CD8-positive, alpha-beta memory T cell (primary cell): ENCODE measurements around the gene SORCS3. TPM values are rescaled to one million over a fixed set of nuclear protein-coding genes. Genes with fewer than 3 reads are reported as not detected.

Source experiments
- CTCF ChIA-PET: fragments of 350-600 bp; sonication (Branson Sonifier 250); formaldehyde crosslinking; loops from one replicate; lab custom pipeline; 2021; ENCODE audit warnings: antibody characterized with exemption; lab: Charles Lee
- POLR2A ChIA-PET: fragments of 350-600 bp; sonication (Branson Sonifier 250); formaldehyde crosslinking; loops from one replicate; lab custom pipeline; 2021; ENCODE audit warnings: antibody characterized with exemption; lab: Charles Lee
- DNase-seq, 5 donors: peaks; one replicate each; pipeline versions ENCODE4 v3.0.0 to v3.0.0-alpha.2; 2020 to 2022; ENCODE audit warnings: mixed read lengths in 1 of 5
- H3K27ac ChIP-seq: one replicate; pipeline ENCODE4 v1.7.0; 2013; ENCODE audit warnings: low read depth, mild to moderate bottlenecking, low read length, moderate library complexity
- H3K27me3 ChIP-seq: 2 replicates; pipeline ENCODE4 v1.7.0; 2013; ENCODE audit warnings: low read length, mild to moderate bottlenecking; ENCODE audit not compliant: insufficient read depth, poor library complexity, severe bottlenecking
- H3K36me3 ChIP-seq: 2 replicates; pipeline ENCODE4 v1.7.0; 2013; ENCODE audit warnings: mild to moderate bottlenecking, low read length, moderate library complexity; ENCODE audit not compliant: insufficient read depth
- H3K4me1 ChIP-seq: 2 replicates; pipeline ENCODE4 v1.7.0; 2013; ENCODE audit warnings: mild to moderate bottlenecking, low read length, moderate library complexity; ENCODE audit not compliant: insufficient read depth
- H3K4me3 ChIP-seq: 2 replicates; pipeline ENCODE4 v1.7.0; 2013; ENCODE audit warnings: mild to moderate bottlenecking, low read length
- H3K9me3 ChIP-seq: 2 replicates; pipeline ENCODE4 v1.7.0; 2013; ENCODE audit warnings: mild to moderate bottlenecking, low read length
- H3K27ac Mint-ChIP-seq, 8 donors: one replicate each; pipeline ENCODE4 v1.8.0; 2020 to 2021; ENCODE audit warnings: mixed read lengths in 8 of 8, mild to moderate bottlenecking in 6 of 8, inconsistent platforms in 3 of 8, moderate library complexity in 3 of 8
- H3K27me3 Mint-ChIP-seq, 2 donors: one replicate each; pipeline ENCODE4 v1.8.0; 2020 to 2021; ENCODE audit warnings: mixed read lengths in 2 of 2, mild to moderate bottlenecking in 1 of 2, moderate library complexity in 1 of 2
- H3K36me3 Mint-ChIP-seq, 3 donors: one replicate each; pipeline ENCODE4 v1.8.0; 2020 to 2021; ENCODE audit warnings: mixed read lengths in 3 of 3, inconsistent platforms in 1 of 3, mild to moderate bottlenecking in 1 of 3
- H3K4me1 Mint-ChIP-seq, 3 donors: one replicate each; pipeline ENCODE4 v1.8.0; 2020 to 2021; ENCODE audit warnings: mixed read lengths in 3 of 3, inconsistent platforms in 1 of 3, mild to moderate bottlenecking in 1 of 3
- H3K4me3 Mint-ChIP-seq, 7 donors: one replicate each; pipeline ENCODE4 v1.8.0; 2020 to 2021; ENCODE audit warnings: mixed read lengths in 7 of 7, mild to moderate bottlenecking in 6 of 7, moderate library complexity in 4 of 7, inconsistent platforms in 2 of 7
- H3K9me3 Mint-ChIP-seq, 5 donors: one replicate each; pipeline ENCODE4 v1.8.0; 2020 to 2022; ENCODE audit warnings: mixed read lengths in 5 of 5, mild to moderate bottlenecking in 3 of 5, moderate library complexity in 2 of 5, inconsistent platforms in 1 of 5
- polyA plus RNA-seq: library from polyadenylated mRNA; unstranded; fragments of 300-500 nt; fragmentation: Illumina TruSeq; gene quantifications from one replicate; pipeline ENCODE4 v1.2.3, GENCODE V29; 2021
- total RNA-seq, 2 experiments: library from RNA; stranded (reverse); gene quantifications; one replicate each; pipeline ENCODE4 v1.2.3, GENCODE V29; 2021

SORCS3 gene
- total and polyA plus RNA-seq, 3 experiments from 2014 or later: not detected

DNA sequence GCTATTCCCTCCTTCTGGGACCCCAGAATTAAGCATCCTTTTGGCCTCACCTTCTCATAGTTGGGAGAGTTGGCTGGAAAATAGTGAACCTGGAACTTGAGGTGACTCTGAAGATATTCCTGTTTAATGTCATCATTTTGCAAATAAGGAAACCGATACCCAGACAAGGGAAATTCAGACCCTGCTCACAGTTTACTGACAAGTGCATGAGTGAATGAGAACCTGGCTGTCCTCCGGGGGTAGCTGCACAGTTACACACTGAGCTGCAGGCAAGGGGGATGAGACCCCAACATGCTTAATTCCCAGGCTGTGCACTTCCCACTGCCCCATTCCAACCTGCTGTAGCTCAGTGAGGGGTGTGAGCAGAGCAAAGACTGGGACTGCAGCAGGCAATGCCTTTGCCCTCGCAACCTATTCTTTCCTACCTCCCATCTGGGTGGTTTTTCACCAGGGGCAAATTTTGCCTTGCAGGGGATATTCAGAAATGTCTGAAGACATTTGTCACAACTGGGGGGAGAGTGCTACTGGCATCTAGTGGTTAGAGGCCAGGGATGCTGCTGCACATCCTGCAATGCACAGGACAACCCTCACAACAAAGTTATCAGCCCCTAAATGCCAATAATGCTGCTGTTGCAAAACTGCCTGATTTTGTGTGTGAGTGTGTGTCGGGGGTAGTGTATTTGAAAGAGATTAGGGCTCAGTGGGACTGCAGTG, 136.2 kb downstream of the SORCS3 start:
- H3K36me3 Mint-ChIP-seq: peaks cover 0 to 1% (median 0%) of the 10 kb centered on the region in 3 donors
- ChIA-PET CTCF (no interaction called here), POLR2A (no interaction called here)
- no peak overlapping the region for H3K4me3 Mint-ChIP-seq
- no peaks in the 10 kb centered on the region for H3K36me3 ChIP-seq
- no peaks in the 10 kb centered on the region for H3K9me3 ChIP-seq
- peaks cover 0 to 3% (median 0%) of the 10 kb centered on the region in 5 donors for H3K9me3 Mint-ChIP-seq
- H3K27ac Mint-ChIP-seq: no peak overlapping the region
- no peak overlapping the region for H3K4me3 ChIP-seq
- H3K27me3 ChIP-seq: no peaks in the 10 kb centered on the region
- DNase-seq: no peak
- H3K27me3 Mint-ChIP-seq: peaks cover 7 to 10% of the 10 kb centered on the region in 2 donors
- H3K27ac ChIP-seq: no peak overlapping the region
- no peaks in the 10 kb centered on the region for H3K4me1 ChIP-seq
- no peaks in the 10 kb centered on the region for H3K4me1 Mint-ChIP-seq

DNA sequence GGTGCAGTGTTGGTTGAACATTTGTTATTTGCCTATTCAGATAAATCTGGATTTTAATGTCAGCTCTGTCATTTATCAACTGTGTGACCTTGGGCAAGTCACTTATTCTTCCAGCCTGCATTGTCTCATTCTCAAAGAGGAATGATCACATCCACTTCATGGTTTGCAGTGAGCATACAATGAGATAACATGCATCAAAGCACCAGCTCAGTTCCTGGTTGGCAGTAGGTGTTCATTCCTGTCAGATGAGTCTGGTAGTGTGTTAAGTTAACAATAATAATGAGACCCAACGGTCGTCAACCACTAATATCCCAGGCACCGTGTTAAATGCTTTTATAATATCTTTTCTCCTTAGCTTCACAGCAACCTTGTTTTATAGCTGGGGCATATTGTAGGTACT, 137.3 kb downstream of the SORCS3 start:
- no peak for DNase-seq
- H3K4me3 Mint-ChIP-seq: no peak overlapping the region
- Histone ChIP-seq H3K4me1 (no peaks in the 10 kb centered on the region), H3K27me3 (no peaks in the 10 kb centered on the region), H3K36me3 (no peaks in the 10 kb centered on the region), H3K9me3 (no peaks in the 10 kb centered on the region), H3K27ac (no peak overlapping the region), H3K4me3 (no peak overlapping the region)
- ChIA-PET CTCF (no interaction called here), POLR2A (no interaction called here)
- H3K27ac Mint-ChIP-seq: no peak overlapping the region
- peaks cover 1 to 11% of the 10 kb centered on the region in 2 donors for H3K27me3 Mint-ChIP-seq
- H3K36me3 Mint-ChIP-seq: peaks cover 0 to 1% (median 0%) of the 10 kb centered on the region in 3 donors
- peaks cover 0 to 3% (median 0%) of the 10 kb centered on the region in 5 donors for H3K9me3 Mint-ChIP-seq
- no peaks in the 10 kb centered on the region for H3K4me1 Mint-ChIP-seq

DNA sequence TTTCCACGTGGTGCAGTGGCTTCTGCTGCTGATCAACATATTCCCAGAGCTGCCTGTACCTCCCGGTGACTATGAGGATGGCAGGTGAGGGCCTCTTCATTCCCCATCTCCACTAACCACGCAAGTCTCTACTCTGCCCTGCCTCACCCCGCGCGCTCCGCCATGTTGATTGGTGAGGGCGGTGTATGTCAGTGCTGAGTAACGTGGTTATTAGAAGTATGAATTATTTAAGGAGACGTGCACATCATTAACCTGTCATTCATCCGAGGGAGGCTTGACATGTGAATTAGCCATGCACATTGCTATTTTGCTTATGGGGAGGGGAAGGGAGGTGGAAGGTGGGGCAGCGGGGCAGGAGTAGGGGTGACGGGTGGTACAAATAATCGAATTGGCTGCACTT, 138.6 kb downstream of the SORCS3 start:
- Histone ChIP-seq H3K9me3 (no peaks in the 10 kb centered on the region), H3K27ac (no peak overlapping the region), H3K36me3 (no peaks in the 10 kb centered on the region), H3K27me3 (no peaks in the 10 kb centered on the region), H3K4me1 (no peaks in the 10 kb centered on the region), H3K4me3 (no peak overlapping the region)
- ChIA-PET CTCF (no interaction called here), POLR2A (no interaction called here)
- no peak overlapping the region for H3K4me3 Mint-ChIP-seq
- H3K36me3 Mint-ChIP-seq: no peaks in the 10 kb centered on the region
- H3K4me1 Mint-ChIP-seq: no peaks in the 10 kb centered on the region
- H3K27me3 Mint-ChIP-seq: peaks cover 0 to 10% of the 10 kb centered on the region in 2 donors
- H3K27ac Mint-ChIP-seq: no peak overlapping the region
- DNase-seq: no peak
- H3K9me3 Mint-ChIP-seq: peaks cover 0 to 3% (median 0%) of the 10 kb centered on the region in 5 donors

DNA sequence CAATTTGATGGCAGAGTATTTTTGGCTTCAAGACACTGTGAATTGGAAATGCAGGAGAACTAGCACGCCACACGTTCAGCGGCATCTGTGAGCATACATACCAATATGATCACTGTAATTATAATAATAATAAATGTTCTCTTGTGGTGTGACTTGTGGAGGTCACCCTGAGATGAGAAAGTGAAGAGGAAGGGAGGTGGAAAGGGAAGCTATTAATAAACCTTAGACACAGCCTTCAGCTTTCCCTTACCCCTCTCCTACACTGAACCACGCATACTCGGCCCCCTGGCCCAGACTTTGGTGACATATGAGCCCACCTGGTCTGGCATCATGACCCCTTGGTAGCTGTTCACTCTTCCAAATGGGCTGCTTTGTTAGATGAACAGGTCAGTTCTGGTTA, 139.1 kb downstream of the SORCS3 start:
- no peak overlapping the region for H3K4me3 Mint-ChIP-seq
- no peaks in the 10 kb centered on the region for H3K27me3 ChIP-seq
- POLR2A ChIA-PET: no interaction called here

DNA sequence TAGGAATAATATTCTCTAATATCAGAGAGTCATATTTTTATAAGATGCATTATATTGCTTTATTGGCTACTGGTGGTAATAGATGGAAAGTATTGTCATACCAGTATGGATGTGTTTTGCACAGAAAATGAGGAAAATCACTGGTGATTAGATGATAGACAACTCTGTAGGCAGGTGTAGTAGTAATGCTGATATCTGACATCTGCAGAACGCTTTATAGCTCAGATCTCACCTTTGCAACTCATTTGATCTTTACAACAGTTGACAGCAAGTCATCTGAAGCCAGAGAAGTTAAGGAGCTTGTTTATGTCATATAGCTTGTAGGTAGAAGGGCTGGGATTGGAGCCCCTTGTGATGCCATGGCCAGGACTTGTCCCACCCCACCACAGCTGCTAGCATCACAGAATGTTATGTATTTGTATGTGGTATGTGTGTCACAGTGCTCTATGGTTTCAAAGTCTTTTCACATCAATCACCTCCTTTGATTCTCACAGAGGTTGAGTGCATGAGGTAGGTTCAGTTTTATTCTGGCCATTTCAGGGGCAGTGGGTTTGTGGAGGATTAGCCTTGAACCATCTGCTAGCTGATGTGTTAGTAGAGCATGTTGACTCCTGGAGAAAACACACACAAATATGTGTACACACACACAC, 140.0 kb downstream of the SORCS3 start:
- Mint-ChIP-seq H3K27me3 (peaks cover 0 to 10% of the 10 kb centered on the region in 2 donors), H3K4me3 (no peak overlapping the region)
- CTCF ChIA-PET: no interaction called here

More for the DNA sequence above, 139.1 kb downstream of the SORCS3 start:
- no peak overlapping the region for H3K27ac Mint-ChIP-seq
- CTCF ChIA-PET: no interaction called here
- Histone ChIP-seq H3K36me3 (no peaks in the 10 kb centered on the region), H3K27ac (no peak overlapping the region), H3K4me1 (no peaks in the 10 kb centered on the region), H3K9me3 (no peaks in the 10 kb centered on the region), H3K4me3 (no peak overlapping the region)
- H3K27me3 Mint-ChIP-seq: peaks cover 0 to 10% of the 10 kb centered on the region in 2 donors
- no peaks in the 10 kb centered on the region for H3K4me1 Mint-ChIP-seq
- no peak for DNase-seq
- peaks cover 0 to 3% (median 0%) of the 10 kb centered on the region in 5 donors for H3K9me3 Mint-ChIP-seq
- no peaks in the 10 kb centered on the region for H3K36me3 Mint-ChIP-seq

DNA sequence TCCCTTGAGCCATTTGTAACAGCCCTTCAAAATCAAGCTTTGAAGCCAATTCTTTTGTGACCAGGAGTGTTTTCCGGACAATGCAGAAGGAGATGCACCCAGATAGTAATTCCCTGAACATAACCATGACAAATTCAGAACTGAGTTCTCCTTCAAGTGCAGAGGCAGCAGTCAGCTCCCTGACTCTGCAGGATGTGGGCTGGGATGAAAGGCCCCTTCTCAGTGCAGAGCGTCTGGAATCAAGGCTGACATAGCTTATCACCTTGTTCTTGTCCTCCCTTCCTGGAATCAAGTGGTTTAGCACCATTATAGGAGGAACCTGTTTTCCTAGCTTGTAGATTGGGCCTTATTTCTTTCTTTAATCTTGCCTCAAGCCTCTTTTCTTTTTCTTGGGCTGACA, 143.4 kb downstream of the SORCS3 start:
- H3K36me3 Mint-ChIP-seq: no peaks in the 10 kb centered on the region
- POLR2A ChIA-PET: no interaction called here
- H3K36me3 ChIP-seq: no peaks in the 10 kb centered on the region
- peaks cover 0 to 6% of the 10 kb centered on the region in 2 donors for H3K27me3 Mint-ChIP-seq
- no peaks in the 10 kb centered on the region for H3K27me3 ChIP-seq
- H3K4me1 Mint-ChIP-seq: no peaks in the 10 kb centered on the region
- no peaks in the 10 kb centered on the region for H3K4me1 ChIP-seq
- peaks cover 2 to 8% (median 3%) of the 10 kb centered on the region in 5 donors for H3K9me3 Mint-ChIP-seq
- CTCF ChIA-PET: no interaction called here
- no peak overlapping the region for H3K4me3 ChIP-seq
- H3K27ac Mint-ChIP-seq: no peak overlapping the region
- no peaks in the 10 kb centered on the region for H3K9me3 ChIP-seq
- no peak overlapping the region for H3K27ac ChIP-seq
- no peak overlapping the region for H3K4me3 Mint-ChIP-seq
- no peak for DNase-seq

More for the DNA sequence above, 140.0 kb downstream of the SORCS3 start:
- DNase-seq: no peak
- Histone ChIP-seq H3K27me3 (no peaks in the 10 kb centered on the region), H3K9me3 (no peaks in the 10 kb centered on the region), H3K4me3 (no peak overlapping the region), H3K36me3 (no peaks in the 10 kb centered on the region), H3K27ac (no peak overlapping the region), H3K4me1 (no peaks in the 10 kb centered on the region)
- POLR2A ChIA-PET: no interaction called here
- Mint-ChIP-seq H3K27ac (no peak overlapping the region), H3K36me3 (no peaks in the 10 kb centered on the region), H3K4me1 (no peaks in the 10 kb centered on the region), H3K9me3 (peaks cover 0 to 3% (median 0%) of the 10 kb centered on the region in 5 donors)

DNA sequence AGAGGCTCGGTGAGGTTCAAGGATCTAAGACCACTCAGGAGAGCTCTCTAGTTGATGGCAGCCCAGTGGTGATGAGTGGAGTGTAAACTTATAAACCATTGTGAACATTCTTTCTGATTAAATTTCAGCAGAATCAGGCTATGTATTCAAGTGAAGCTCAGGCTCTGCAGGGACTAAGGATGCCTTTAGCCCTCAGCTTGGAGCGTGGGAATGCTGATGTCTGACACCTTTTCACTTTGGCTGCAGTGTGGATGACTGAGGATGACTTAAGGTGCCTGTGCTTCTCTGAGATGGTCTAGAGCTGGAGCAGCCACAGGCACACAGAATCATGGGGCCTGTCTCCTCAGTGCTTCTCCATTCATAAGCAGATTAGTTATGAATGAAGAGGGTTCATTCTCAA, 150.4 kb downstream of the SORCS3 start:
- H3K36me3 Mint-ChIP-seq: no peaks in the 10 kb centered on the region
- no peak overlapping the region for H3K4me3 ChIP-seq
- CTCF ChIA-PET: no interaction called here
- H3K36me3 ChIP-seq: no peaks in the 10 kb centered on the region
- no peak overlapping the region for H3K27ac Mint-ChIP-seq
- H3K27me3 Mint-ChIP-seq: peaks cover 1 to 4% of the 10 kb centered on the region in 2 donors
- no peaks in the 10 kb centered on the region for H3K9me3 ChIP-seq
- peaks cover 0 to 15% (median 3%) of the 10 kb centered on the region in 5 donors for H3K9me3 Mint-ChIP-seq
- no peaks in the 10 kb centered on the region for H3K27me3 ChIP-seq
- H3K4me3 Mint-ChIP-seq: no peak overlapping the region
- POLR2A ChIA-PET: no interaction called here
- H3K4me1 Mint-ChIP-seq: no peaks in the 10 kb centered on the region
- DNase-seq: no peak
- no peak overlapping the region for H3K27ac ChIP-seq
- H3K4me1 ChIP-seq: no peaks in the 10 kb centered on the region

DNA sequence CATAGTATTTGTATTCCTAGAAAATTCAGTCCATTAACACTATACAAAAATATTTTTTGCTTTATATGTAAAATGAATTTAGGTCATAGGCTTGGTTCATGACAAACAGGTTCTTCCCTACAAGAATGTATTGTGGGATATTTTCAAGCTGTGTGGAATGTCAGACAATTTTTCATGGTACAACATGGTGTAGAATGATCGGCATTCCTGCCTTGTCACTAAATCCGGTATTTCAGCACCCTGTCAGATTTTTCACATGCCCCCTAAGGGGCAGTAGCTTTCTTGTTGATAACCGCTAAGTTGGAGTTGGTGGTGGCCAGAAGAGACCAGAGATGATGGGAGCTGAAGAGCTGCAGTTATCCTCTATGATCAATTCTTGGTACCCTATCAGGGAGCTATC, 154.3 kb downstream of the SORCS3 start:
- H3K36me3 ChIP-seq: no peaks in the 10 kb centered on the region
- no peaks in the 10 kb centered on the region for H3K4me1 ChIP-seq
- ChIA-PET CTCF (no interaction called here), POLR2A (no interaction called here)
- Mint-ChIP-seq H3K4me1 (no peaks in the 10 kb centered on the region), H3K4me3 (no peak overlapping the region), H3K36me3 (no peaks in the 10 kb centered on the region), H3K27me3 (peaks cover 1 to 4% of the 10 kb centered on the region in 2 donors), H3K27ac (no peak overlapping the region), H3K9me3 (peaks cover 0 to 7% (median 3%) of the 10 kb centered on the region in 5 donors)
- no peak overlapping the region for H3K27ac ChIP-seq
- no peaks in the 10 kb centered on the region for H3K9me3 ChIP-seq
- no peak for DNase-seq
- H3K27me3 ChIP-seq: no peaks in the 10 kb centered on the region
- H3K4me3 ChIP-seq: no peak overlapping the region
